HepG2 (cell line): ENCODE measurements around the gene UFL1. TPM values are rescaled to one million over a fixed set of nuclear protein-coding genes. Genes with fewer than 3 reads are reported as not detected.

Experiments used
- ELF4 ChIP-seq: sonication (generic); formaldehyde crosslinking; IDR thresholded peaks from 2 replicates; pipeline ENCODE4 v1.5.0; 2020; ENCODE audit warnings: missing genetic modification reagents, mild to moderate bottlenecking, moderate library complexity, borderline replicate concordance
- NFKB2 ChIP-seq: sonication (generic); formaldehyde crosslinking; IDR thresholded peaks from 2 replicates; pipeline ENCODE4 v1.4.0; 2020; ENCODE audit warnings: missing genetic modification reagents, borderline replicate concordance
- NKX3-1 ChIP-seq: sonication (generic); formaldehyde crosslinking; IDR thresholded peaks from 2 replicates; pipeline ENCODE4 v1.5.0; 2020; ENCODE audit warnings: missing genetic modification reagents
- RFXANK ChIP-seq: IDR thresholded peaks from 2 replicates; pipeline ENCODE4 v1.6.1; 2016
- SIX4 ChIP-seq: sonication (generic); formaldehyde crosslinking; IDR thresholded peaks from 2 replicates; pipeline ENCODE4 v1.4.0; 2020; ENCODE audit warnings: missing genetic modification reagents
- SP2 ChIP-seq: sonication (generic); formaldehyde crosslinking; IDR thresholded peaks from 2 replicates; pipeline ENCODE4 v1.5.1; 2020; ENCODE audit warnings: mild to moderate bottlenecking, missing genetic modification reagents
- TEAD2 ChIP-seq: sonication (generic); formaldehyde crosslinking; IDR thresholded peaks from 2 replicates; pipeline ENCODE4 v1.9.0; 2021; ENCODE audit warnings: missing genetic modification reagents
- THAP11 ChIP-seq: IDR thresholded peaks from 2 replicates; pipeline ENCODE4 v1.6.1; 2016; ENCODE audit warnings: missing biosample characterization, missing genetic modification reagents
- ZBED4 ChIP-seq: sonication (generic); formaldehyde crosslinking; IDR thresholded peaks from 2 replicates; pipeline ENCODE4 v1.4.0; 2020; ENCODE audit warnings: missing genetic modification reagents, borderline replicate concordance
- ZBTB40 ChIP-seq, 2 experiments: fragments of 450-650 bp in 1 of 2; sonication (generic) in 1 of 2; formaldehyde crosslinking in 1 of 2; IDR thresholded peaks; 2 replicates each; pipeline versions ENCODE4 v1.6.1 to v1.8.0; 2016 to 2022; ENCODE audit warnings: antibody characterized with exemption in 1 of 2, mild to moderate bottlenecking in 1 of 2, missing genetic modification reagents in 1 of 2
- ZMYM3 ChIP-seq: sonication (generic); formaldehyde crosslinking; IDR thresholded peaks from 2 replicates; pipeline ENCODE4 v1.5.1; 2020; ENCODE audit warnings: mild to moderate bottlenecking, missing genetic modification reagents
- ZNF263 ChIP-seq: sonication (generic); formaldehyde crosslinking; IDR thresholded peaks from 2 replicates; pipeline ENCODE4 v1.4.0; 2020; ENCODE audit warnings: missing genetic modification reagents
- ZNF3 ChIP-seq: IDR thresholded peaks from 2 replicates; pipeline ENCODE4 v1.7.0; 2017; ENCODE audit warnings: inconsistent platforms
- ZNF552 ChIP-seq: sonication (generic); formaldehyde crosslinking; IDR thresholded peaks from 2 replicates; pipeline ENCODE4 v1.9.0; 2022; ENCODE audit warnings: missing genetic modification reagents, mild to moderate bottlenecking, borderline replicate concordance
- ZNF780A ChIP-seq: sonication (generic); formaldehyde crosslinking; IDR thresholded peaks from 2 replicates; pipeline ENCODE4 v1.8.0; 2022; ENCODE audit warnings: mild to moderate bottlenecking, missing genetic modification reagents, moderate library complexity
- polyA plus RNA-seq, 8 experiments: library from polyadenylated mRNA; depleted of rRNA in 3 of 8; stranded (reverse) in 7 of 8; unstranded in 1 of 8; fragments of >200 nt; fragmentation: Illumina TruSeq in 4 of 8; extraction: Trizol in 4 of 8; gene quantifications; 2 replicates each; pipeline versions ENCODE4 v1.2.1 to v1.2.3, GENCODE V29; 2011 to 2016; ENCODE audit warnings: low read depth in 4 of 8, missing spikeins in 1 of 8, mixed read lengths in 1 of 8; ENCODE audit not compliant: insufficient read depth in 1 of 8
- total RNA-seq, 5 experiments: library from RNA; depleted of rRNA; stranded (reverse); fragments of >200 nt; fragmentation: Illumina TruSeq; extraction: Trizol; gene quantifications; 2 replicates each; pipeline ENCODE4 v1.2.3, GENCODE V29; 2016; ENCODE audit warnings: low read depth in 1 of 5

Gene UFL1
- total and polyA plus RNA-seq, 2 of the 13 experiments (the other 11 are each of a cell fraction or from before 2014, with no cell fraction given), result 8.8 to 24.7 TPM

- no peak for TF ChIP-seq ZNF780A (CRISPR knock-in tag)
- TF ChIP-seq ZBTB40 (IDR thresholded peaks at IDR 0.05), result no peak
- TF ChIP-seq ZBTB40 (CRISPR knock-in tag; IDR thresholded peaks at IDR 0.05), result peak; percentile 85
- TF ChIP-seq RFXANK (CRISPR knock-in tag), result no peak
- peak; percentile 80 for TF ChIP-seq THAP11 (CRISPR knock-in tag)
- no peak; the same call in 1 of the 2 replicates for TF ChIP-seq SP2
- TF ChIP-seq ELF4 (CRISPR knock-in tag), result peak; percentile 75; the same call in 1 of the 2 replicates
- no peak for TF ChIP-seq ZNF3 (CRISPR knock-in tag)
- TF ChIP-seq ZNF263 (CRISPR knock-in tag), result peak; percentile 68; the same call in 1 of the 2 replicates
- no peak for TF ChIP-seq SIX4 (CRISPR knock-in tag)
- no peak for TF ChIP-seq TEAD2 (CRISPR knock-in tag)
- 0 out of 2 replicates have a peak, but pooled peaks have one; percentile 39 for TF ChIP-seq NKX3-1 (CRISPR knock-in tag)
- no peak; the same call in 1 of the 2 replicates for TF ChIP-seq ZMYM3
- TF ChIP-seq NFKB2 (CRISPR knock-in tag), result peak; percentile 91
- TF ChIP-seq ZNF552 (CRISPR knock-in tag), result no peak
- TF ChIP-seq ZBED4 (CRISPR knock-in tag), result peak; percentile 26; the same call in 1 of the 2 replicates
Observed at GRCh38 chr6:96521644-96522464, at the start of gene UFL1 (continued).
